OCI-LY7 (cell line): Measurements from ENCODE around the gene MIS18A.

Experiments used
- CTCF ChIP-seq: fragments of 200-600 bp; sonication (generic); conservative IDR thresholded peaks from 2 replicates; pipeline ENCODE4 v1.5.1; 2014; ENCODE audit warnings: mild to moderate bottlenecking, antibody characterized with exemption, low read length, moderate library complexity, mixed read lengths
- EZH2phosphoT487 ChIP-seq: fragments of 200-600 bp; sonication (generic); IDR thresholded peaks from 2 replicates; pipeline ENCODE4 v1.6.1; 2018; ENCODE audit warnings: low read depth, borderline replicate concordance, mild to moderate bottlenecking, mixed run types, antibody characterized with exemption, low read length, moderate library complexity, mixed read lengths

DNA sequence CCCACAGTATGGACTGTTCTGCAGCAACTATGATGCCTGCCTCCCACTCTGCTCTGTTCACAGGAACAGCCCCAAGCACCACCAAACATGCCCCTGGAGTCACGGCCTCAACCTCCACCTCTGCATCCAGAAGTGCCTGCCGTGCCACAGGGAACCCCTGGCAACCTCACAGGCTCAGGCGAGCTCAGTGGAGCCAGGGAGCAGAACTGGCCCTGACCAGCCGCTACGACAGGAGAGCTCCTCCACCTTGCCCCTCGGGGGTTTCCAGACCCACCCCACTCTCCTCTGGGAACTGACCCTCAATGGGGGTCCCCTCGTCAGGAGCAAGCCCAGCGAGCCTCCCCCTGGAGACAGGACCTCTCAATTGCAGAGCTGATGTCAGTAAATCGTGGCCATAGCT lies 32.8 kb upstream of the MIS18A start:
- no peak for TF ChIP-seq CTCF
- TF ChIP-seq EZH2phosphoT487: no peak
